K562 (cell line): Measurements from ENCODE around the gene MRPS10. TPM values are rescaled to one million over a fixed set of nuclear protein-coding genes. Genes with fewer than 3 reads are reported as not detected.

ENCODE experiments used
- GTF2F1 ChIP-seq: IDR thresholded peaks from 2 replicates; pipeline ENCODE4 v1.6.1; 2011; ENCODE audit warnings: low read depth, low read length, improper control_type of control experiment
- RUNX1 ChIP-seq: sonication (generic); IDR thresholded peaks from 2 replicates; pipeline ENCODE4 v1.6.1; 2016; ENCODE audit warnings: antibody characterized with exemption, low read depth
- ZNF239 ChIP-seq: fragments of 250-450 bp; sonication (Bioruptor Pico); IDR thresholded peaks from 2 replicates; pipeline ENCODE4 v1.4.0; 2020; ENCODE audit warnings: mild to moderate bottlenecking
- ZNF584 ChIP-seq: fragments of 200-800 bp; sonication (Bioruptor generic); IDR thresholded peaks from 2 replicates; pipeline ENCODE4 v1.6.1; 2016; ENCODE audit warnings: low read depth, mild to moderate bottlenecking, missing genetic modification characterization, missing compliant biosample characterization
- polyA plus RNA-seq, 8 experiments: library from polyadenylated mRNA; depleted of rRNA in 4 of 8; stranded (reverse) in 5 of 8; unstranded in 3 of 8; fragments of >200 nt; fragmentation: Nextera tagmentation in 2 of 8; fragmentation: Illumina TruSeq in 1 of 8; extraction: Ambion mirVana in 2 of 8; extraction: Trizol in 1 of 8; gene quantifications; 2 replicates each; pipeline versions ENCODE4 v1.2.1 to v1.2.3, GENCODE V29; 2011 to 2014; ENCODE audit warnings: inconsistent platforms in 1 of 8, missing spikeins in 1 of 8
- total RNA-seq, 7 experiments: library from RNA; depleted of rRNA in 6 of 7; stranded (reverse); fragments of >200 nt in 6 of 7; fragmentation: Illumina TruSeq in 2 of 7; extraction: Trizol in 2 of 7; gene quantifications; 2 replicates each; pipeline versions ENCODE4 v1.2.1 to v1.2.3, GENCODE V29; 2011 to 2021; ENCODE audit warnings: low replicate concordance in 1 of 7
- TF ChIP-seq, protein P1 (sequence below): fragments of 200-600 bp; sonication (generic); IDR thresholded peaks from one replicate; pipeline ENCODE4 v1.6.1; 2012; ENCODE audit warnings: mild to moderate bottlenecking, low read depth, low read length, inconsistent platforms
- TF ChIP-seq, protein P2 (sequence below), 2 experiments: fragments of 450-650 bp; formaldehyde crosslinking in 1 of 2; IDR thresholded peaks; 2 replicates each; pipeline versions ENCODE4 v1.4.0 to v1.6.1; 2014 to 2020; ENCODE audit warnings: mild to moderate bottlenecking in 2 of 2, borderline replicate concordance in 1 of 2, low read depth in 1 of 2

MRPS10 gene
- total and polyA plus RNA-seq, 9 of the 15 experiments (the other 6 are each of a cell fraction or from before 2014, with no cell fraction given): 48.6 to 166 (median 93.7) TPM

DNA sequence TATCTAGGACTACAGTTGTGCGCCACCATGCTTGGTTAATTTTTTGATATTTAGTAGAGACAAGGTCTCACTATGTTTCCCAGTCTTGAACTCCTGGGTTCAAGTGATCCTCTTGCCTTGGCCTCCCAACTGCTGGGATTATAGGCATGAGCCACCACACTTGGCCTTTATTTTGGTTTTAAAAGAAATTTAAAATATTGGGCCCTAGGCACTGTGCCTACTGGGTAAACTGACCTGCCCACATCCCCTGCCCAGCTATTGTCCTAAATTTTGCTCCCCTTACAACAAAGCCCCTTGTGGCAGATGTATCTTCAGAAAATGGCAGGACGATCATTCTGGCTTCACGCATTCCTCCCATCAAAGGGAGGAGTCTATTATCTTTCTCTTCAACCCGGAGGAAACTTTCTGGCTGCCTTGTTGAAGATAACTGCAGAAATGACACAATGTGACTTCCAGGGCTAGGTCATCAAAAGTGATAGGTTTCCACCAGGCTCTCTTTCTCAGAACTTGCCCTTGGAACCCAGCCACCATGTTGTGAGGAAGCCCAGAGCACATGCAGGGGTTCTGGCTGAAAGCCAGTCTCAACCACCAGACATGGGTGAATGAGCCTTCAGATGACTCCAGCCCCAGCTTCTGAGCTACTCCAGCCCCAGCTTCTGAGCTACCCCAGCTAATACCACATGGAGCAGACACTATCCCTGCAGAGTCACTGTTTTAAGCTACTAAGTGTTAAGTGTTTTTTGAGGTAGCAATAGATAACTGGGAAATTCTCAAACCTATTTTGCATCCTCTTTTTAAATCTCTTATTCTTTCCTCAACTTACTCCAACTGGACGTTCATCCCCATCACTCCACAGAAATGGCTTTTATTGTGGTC lies 18.3 kb downstream of the MRPS10 start (continued):
- TF ChIP-seq, protein P1, sequence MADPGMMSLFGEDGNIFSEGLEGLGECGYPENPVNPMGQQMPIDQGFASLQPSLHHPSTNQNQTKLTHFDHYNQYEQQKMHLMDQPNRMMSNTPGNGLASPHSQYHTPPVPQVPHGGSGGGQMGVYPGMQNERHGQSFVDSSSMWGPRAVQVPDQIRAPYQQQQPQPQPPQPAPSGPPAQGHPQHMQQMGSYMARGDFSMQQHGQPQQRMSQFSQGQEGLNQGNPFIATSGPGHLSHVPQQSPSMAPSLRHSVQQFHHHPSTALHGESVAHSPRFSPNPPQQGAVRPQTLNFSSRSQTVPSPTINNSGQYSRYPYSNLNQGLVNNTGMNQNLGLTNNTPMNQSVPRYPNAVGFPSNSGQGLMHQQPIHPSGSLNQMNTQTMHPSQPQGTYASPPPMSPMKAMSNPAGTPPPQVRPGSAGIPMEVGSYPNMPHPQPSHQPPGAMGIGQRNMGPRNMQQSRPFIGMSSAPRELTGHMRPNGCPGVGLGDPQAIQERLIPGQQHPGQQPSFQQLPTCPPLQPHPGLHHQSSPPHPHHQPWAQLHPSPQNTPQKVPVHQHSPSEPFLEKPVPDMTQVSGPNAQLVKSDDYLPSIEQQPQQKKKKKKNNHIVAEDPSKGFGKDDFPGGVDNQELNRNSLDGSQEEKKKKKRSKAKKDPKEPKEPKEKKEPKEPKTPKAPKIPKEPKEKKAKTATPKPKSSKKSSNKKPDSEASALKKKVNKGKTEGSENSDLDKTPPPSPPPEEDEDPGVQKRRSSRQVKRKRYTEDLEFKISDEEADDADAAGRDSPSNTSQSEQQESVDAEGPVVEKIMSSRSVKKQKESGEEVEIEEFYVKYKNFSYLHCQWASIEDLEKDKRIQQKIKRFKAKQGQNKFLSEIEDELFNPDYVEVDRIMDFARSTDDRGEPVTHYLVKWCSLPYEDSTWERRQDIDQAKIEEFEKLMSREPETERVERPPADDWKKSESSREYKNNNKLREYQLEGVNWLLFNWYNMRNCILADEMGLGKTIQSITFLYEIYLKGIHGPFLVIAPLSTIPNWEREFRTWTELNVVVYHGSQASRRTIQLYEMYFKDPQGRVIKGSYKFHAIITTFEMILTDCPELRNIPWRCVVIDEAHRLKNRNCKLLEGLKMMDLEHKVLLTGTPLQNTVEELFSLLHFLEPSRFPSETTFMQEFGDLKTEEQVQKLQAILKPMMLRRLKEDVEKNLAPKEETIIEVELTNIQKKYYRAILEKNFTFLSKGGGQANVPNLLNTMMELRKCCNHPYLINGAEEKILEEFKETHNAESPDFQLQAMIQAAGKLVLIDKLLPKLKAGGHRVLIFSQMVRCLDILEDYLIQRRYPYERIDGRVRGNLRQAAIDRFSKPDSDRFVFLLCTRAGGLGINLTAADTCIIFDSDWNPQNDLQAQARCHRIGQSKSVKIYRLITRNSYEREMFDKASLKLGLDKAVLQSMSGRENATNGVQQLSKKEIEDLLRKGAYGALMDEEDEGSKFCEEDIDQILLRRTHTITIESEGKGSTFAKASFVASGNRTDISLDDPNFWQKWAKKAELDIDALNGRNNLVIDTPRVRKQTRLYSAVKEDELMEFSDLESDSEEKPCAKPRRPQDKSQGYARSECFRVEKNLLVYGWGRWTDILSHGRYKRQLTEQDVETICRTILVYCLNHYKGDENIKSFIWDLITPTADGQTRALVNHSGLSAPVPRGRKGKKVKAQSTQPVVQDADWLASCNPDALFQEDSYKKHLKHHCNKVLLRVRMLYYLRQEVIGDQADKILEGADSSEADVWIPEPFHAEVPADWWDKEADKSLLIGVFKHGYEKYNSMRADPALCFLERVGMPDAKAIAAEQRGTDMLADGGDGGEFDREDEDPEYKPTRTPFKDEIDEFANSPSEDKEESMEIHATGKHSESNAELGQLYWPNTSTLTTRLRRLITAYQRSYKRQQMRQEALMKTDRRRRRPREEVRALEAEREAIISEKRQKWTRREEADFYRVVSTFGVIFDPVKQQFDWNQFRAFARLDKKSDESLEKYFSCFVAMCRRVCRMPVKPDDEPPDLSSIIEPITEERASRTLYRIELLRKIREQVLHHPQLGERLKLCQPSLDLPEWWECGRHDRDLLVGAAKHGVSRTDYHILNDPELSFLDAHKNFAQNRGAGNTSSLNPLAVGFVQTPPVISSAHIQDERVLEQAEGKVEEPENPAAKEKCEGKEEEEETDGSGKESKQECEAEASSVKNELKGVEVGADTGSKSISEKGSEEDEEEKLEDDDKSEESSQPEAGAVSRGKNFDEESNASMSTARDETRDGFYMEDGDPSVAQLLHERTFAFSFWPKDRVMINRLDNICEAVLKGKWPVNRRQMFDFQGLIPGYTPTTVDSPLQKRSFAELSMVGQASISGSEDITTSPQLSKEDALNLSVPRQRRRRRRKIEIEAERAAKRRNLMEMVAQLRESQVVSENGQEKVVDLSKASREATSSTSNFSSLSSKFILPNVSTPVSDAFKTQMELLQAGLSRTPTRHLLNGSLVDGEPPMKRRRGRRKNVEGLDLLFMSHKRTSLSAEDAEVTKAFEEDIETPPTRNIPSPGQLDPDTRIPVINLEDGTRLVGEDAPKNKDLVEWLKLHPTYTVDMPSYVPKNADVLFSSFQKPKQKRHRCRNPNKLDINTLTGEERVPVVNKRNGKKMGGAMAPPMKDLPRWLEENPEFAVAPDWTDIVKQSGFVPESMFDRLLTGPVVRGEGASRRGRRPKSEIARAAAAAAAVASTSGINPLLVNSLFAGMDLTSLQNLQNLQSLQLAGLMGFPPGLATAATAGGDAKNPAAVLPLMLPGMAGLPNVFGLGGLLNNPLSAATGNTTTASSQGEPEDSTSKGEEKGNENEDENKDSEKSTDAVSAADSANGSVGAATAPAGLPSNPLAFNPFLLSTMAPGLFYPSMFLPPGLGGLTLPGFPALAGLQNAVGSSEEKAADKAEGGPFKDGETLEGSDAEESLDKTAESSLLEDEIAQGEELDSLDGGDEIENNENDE: peak; percentile 59
- TF ChIP-seq, protein P2, sequence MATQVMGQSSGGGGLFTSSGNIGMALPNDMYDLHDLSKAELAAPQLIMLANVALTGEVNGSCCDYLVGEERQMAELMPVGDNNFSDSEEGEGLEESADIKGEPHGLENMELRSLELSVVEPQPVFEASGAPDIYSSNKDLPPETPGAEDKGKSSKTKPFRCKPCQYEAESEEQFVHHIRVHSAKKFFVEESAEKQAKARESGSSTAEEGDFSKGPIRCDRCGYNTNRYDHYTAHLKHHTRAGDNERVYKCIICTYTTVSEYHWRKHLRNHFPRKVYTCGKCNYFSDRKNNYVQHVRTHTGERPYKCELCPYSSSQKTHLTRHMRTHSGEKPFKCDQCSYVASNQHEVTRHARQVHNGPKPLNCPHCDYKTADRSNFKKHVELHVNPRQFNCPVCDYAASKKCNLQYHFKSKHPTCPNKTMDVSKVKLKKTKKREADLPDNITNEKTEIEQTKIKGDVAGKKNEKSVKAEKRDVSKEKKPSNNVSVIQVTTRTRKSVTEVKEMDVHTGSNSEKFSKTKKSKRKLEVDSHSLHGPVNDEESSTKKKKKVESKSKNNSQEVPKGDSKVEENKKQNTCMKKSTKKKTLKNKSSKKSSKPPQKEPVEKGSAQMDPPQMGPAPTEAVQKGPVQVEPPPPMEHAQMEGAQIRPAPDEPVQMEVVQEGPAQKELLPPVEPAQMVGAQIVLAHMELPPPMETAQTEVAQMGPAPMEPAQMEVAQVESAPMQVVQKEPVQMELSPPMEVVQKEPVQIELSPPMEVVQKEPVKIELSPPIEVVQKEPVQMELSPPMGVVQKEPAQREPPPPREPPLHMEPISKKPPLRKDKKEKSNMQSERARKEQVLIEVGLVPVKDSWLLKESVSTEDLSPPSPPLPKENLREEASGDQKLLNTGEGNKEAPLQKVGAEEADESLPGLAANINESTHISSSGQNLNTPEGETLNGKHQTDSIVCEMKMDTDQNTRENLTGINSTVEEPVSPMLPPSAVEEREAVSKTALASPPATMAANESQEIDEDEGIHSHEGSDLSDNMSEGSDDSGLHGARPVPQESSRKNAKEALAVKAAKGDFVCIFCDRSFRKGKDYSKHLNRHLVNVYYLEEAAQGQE (IDR thresholded peaks at IDR 0.05; ENCODE audit: borderline replicate concordance): peak; percentile 48
- TF ChIP-seq, protein P2 (CRISPR knock-in tag; IDR thresholded peaks at IDR 0.05; ENCODE audit: low read depth): 0 out of 2 replicates have a peak, but pooled peaks have one; percentile 37
- TF ChIP-seq RUNX1 (0 out of 2 replicates have a peak, but pooled peaks have one; percentile 60), ZNF584 (peak; percentile 75; the same call in 1 of the 2 replicates), GTF2F1 (no peak), ZNF239 (CRISPR knock-in tag) (peak; percentile 40; the same call in 1 of the 2 replicates)
